GOT3 (cell line): Measurements from ENCODE around the gene SOX11.

ENCODE experiments used
- DNase-seq: peaks from one replicate; lab custom pipeline; 2025; ENCODE audit warnings: mixed read lengths; lab: John Stamatoyannopoulos, UW

SOX11 gene

DNA sequence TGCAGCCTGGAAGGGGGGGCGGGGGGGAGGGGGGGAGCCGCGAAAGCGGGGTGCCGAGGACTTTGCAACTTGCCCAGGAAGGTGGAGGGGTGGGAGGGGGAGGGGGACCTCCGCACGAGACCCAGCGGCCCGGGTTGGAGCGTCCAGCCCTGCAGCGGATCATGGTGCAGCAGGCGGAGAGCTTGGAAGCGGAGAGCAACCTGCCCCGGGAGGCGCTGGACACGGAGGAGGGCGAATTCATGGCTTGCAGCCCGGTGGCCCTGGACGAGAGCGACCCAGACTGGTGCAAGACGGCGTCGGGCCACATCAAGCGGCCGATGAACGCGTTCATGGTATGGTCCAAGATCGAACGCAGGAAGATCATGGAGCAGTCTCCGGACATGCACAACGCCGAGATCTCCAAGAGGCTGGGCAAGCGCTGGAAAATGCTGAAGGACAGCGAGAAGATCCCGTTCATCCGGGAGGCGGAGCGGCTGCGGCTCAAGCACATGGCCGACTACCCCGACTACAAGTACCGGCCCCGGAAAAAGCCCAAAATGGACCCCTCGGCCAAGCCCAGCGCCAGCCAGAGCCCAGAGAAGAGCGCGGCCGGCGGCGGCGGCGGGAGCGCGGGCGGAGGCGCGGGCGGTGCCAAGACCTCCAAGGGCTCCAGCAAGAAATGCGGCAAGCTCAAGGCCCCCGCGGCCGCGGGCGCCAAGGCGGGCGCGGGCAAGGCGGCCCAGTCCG lies 540 bp downstream of the SOX11 start:
- DNase-seq, result no peak

DNA sequence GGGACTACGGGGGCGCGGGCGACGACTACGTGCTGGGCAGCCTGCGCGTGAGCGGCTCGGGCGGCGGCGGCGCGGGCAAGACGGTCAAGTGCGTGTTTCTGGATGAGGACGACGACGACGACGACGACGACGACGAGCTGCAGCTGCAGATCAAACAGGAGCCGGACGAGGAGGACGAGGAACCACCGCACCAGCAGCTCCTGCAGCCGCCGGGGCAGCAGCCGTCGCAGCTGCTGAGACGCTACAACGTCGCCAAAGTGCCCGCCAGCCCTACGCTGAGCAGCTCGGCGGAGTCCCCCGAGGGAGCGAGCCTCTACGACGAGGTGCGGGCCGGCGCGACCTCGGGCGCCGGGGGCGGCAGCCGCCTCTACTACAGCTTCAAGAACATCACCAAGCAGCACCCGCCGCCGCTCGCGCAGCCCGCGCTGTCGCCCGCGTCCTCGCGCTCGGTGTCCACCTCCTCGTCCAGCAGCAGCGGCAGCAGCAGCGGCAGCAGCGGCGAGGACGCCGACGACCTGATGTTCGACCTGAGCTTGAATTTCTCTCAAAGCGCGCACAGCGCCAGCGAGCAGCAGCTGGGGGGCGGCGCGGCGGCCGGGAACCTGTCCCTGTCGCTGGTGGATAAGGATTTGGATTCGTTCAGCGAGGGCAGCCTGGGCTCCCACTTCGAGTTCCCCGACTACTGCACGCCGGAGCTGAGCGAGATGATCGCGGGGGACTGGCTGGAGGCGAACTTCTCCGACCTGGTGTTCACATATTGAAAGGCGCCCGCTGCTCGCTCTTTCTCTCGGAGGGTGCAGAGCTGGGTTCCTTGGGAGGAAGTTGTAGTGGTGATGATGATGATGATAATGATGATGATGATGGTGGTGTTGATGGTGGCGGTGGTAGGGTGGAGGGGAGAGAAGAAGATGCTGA lies 1.4 kb downstream of the SOX11 start:
- no peak for DNase-seq

DNA sequence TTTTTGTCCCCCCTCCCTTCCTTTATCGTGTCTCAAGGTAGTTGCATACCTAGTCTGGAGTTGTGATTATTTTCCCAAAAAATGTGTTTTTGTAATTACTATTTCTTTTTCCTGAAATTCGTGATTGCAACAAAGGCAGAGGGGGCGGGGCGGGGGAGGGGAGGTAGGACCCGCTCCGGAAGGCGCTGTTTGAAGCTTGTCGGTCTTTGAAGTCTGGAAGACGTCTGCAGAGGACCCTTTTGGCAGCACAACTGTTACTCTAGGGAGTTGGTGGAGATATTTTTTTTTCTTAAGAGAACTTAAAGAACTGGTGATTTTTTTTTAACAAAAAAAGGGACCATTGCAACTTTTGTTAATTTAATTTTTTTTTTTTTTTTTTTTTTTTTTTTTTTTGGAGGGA lies 2.1 kb downstream of the SOX11 start:
- no peak for DNase-seq

DNA sequence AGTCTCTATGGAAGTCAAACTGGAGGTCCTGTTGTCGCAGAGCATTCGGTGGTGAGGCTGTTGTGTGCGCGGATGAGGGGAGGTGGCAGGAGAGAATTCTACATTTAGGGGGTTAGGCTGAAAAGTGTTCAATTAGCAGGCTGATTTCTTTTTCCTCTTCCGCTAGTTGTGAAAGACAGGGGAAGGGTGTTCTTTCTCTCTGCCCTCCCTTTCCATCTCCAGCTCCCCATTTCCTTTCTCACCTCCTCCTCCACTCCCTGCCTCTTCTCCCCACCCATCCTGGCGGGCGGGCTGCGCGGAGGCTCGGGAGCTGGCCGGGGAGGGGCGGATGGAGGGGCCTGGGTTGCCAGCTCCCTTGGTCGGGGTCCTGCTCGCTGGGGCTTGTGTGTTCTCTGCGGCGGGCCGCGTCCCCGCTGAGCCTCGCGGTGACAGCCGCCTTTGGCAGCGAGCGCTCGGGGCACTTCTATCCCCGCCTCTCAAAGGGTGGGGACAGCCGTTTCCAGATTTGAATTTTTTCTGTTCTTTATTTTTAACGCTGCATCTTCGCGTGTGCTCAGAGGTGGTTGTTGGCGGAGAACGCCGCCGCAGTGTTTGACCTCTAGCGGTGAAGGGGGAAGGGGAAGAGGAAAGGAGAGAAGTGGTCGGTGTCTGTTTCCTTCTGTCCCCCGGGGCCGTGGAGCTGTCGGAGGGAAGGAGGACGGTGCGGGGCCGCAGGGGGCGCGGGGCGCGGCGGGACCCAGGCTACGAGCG lies 3.6 kb downstream of the SOX11 start:
- no peak for DNase-seq

DNA sequence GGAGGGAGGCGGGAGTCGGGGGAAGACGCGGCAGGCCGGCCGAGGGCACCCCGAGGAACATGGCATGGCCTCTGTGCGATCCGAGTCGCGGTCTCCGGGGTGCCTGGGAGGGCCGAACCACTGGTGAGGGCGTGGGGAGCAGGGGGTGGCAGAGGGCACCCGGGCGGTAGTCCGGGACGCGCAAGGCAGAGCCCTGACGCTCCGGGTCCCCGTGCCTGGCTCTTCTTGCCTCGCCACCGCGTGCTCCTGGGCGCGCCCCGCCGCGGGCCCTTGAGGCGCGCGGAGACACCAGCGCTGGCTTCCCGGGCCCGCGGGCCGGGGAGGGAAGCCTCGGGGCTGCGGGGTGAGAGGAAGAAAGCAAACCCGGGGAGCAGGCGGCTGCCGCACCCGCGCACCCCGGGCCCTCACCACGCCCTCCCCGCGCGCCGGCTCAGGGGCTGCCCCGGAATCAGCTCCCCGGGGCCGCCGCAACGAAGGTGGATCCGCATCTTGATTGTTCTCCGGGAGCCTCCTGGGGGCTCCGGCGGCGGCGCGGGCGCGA lies 4.3 kb downstream of the SOX11 start:
- no peak for DNase-seq

DNA sequence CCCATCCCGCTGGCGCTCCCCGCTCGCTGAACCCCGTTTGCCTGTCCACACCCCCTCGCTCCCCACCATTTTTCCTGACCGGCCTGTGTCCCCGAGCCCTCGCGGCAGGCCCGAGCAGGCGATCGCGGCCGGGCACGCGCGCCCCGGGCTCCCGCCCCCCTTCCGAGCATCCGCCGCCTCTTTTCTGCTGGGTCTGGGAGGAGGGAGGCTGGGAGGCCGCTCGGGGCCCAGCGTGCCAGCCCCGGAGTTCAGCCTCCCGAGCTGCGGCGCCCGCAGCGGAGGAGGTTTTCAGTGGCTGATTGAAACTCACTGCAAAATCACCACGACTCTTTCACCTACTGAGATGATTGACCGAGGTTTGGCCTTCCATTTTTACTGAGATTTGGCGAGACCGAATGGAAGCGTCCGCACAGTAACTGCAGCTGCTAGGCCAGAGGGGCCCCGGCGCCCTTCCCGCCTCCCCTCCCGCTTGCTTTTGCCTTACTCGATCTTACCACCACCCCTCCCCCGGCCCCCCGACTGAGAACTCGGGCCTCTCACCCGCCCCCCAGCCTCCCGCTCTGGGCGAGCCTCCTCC lies 4.8 kb downstream of the SOX11 start:
- no peak for DNase-seq

DNA sequence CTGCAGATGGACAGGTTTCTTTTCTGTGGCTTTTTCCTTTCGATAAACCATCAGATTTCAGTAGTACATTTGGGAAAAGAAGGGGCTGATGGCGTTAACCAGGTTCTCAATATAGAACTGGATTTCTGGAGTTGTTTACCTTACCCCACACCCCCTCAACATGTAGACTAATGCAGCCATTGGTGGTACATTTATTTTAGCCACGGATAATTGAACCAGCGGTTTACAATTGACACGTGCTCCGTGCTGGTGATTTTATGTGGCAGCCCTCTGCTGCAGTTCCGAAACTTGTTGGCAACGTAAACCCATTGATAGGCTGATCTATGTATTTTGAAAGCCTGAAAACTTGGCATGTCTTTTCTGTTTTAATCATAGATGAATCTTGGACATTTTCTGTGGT lies 5.4 kb downstream of the SOX11 start:
- no peak for DNase-seq

DNA sequence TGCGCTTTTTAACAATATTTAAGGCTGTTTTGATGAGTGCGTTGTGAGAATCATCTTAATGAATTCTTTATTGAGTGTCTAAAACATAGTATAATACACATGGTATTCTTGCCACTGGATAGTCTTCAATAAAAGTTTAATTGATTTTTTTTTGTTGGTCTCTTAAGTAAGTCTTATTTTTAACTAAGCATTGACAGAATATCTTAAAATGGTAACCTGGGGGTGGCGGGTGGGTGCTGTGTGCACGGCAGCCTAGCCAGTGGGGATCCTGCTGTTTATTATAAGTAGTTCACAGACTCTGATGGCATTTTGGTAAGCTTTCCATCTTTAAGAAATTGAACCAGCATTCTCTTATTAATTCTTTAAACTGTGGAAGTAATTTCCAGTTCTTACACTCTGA lies 6.0 kb downstream of the SOX11 start:
- DNase-seq, result no peak

DNA sequence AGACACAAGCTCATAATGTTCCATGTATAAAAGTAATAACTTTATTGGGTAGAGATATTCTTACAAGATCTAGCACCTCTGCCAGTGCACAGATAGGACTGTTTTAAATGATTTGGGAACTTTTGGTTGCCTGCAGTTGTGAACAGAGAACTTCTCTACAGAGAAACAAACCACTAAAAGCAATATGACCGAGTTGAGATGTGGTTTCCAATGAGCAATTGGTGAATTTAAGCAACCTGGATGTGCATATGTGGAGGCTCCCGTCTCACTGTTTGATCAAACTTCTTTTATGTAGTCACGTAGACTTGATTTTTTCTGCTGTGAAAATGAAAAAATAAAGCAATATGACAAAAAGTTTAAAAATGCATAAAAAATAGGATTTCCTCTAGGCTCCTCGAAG lies 7.8 kb downstream of the SOX11 start:
- no peak for DNase-seq

DNA sequence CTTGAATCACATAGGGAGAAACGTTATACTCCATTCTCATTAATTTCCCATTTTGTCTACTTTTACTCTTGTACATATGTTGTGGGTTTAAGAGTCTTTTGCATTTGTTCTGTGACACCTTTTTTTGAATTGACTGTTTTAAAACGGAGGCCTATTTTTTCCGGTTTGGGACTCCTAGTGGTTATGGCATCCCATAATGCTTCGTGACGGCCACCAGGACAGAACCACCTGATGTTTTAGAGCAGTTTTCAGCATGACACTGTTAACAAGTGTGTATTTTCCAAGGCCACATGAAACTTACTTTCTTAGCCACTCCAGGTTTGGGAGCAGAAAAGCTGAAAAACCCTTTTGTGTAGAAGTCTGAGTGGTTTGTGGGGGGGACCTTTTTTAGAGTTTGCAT lies 8.4 kb downstream of the SOX11 start:
- no peak for DNase-seq

DNA sequence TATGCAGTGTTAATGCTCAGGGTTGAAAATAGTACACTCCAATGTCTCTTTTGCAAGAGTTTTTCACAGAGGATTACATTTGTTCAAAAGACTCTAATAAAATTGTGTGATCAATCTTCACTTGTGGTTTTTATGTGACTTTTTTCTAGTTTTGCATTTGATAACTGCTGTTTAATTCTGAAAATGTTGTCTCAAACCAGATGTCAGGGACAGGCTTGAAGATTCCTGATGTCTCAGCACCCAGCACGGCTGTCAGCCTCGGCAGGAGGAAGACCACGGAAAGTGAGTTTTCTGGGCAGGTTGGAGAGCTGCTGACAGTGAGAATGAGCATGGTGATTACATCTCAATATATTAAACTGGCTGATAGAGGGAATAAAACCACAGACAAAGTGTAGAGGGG lies 9.1 kb downstream of the SOX11 start:
- no peak for DNase-seq

DNA sequence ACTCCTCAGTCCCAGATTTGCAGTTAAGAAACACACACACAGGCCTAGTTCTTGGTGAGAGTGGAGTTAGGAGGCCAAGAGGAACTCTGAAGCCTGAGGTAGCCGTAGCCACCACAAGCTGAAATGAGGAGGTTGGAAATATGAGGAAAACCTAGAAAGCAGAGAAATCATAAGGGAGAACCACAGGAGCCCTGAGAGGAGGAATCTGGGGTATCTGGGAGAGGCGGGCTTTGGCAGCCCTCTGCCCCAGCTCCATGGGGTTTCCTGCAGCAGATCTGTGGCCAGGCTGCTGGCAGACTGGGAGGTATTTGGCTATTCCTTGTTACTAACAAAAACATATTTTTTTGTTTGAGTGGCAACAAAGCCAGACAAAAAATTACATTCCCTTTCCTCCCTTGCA lies 11.0 kb downstream of the SOX11 start:
- DNase-seq, result no peak

DNA sequence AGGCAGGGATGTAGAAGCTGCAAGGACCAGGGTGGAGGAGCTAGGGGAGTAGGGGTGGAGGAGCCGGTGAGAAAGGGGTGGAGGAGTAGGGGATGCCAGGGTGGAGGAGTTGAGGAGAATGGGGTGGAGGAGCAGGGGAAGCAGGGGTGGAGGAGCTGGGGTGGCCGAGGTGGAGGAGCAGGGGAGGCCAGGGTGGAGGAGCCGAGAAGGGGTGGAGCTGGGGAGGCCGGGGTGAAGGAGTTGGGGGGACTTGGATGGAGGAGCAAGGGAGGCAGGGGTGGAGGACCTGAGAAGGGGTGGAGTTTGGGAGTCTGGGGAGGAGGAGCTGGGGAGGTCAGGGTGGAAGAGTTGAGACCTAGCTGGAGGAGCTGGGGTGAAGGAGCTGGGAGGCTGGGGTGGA lies 13.3 kb downstream of the SOX11 start:
- no peak for DNase-seq

DNA sequence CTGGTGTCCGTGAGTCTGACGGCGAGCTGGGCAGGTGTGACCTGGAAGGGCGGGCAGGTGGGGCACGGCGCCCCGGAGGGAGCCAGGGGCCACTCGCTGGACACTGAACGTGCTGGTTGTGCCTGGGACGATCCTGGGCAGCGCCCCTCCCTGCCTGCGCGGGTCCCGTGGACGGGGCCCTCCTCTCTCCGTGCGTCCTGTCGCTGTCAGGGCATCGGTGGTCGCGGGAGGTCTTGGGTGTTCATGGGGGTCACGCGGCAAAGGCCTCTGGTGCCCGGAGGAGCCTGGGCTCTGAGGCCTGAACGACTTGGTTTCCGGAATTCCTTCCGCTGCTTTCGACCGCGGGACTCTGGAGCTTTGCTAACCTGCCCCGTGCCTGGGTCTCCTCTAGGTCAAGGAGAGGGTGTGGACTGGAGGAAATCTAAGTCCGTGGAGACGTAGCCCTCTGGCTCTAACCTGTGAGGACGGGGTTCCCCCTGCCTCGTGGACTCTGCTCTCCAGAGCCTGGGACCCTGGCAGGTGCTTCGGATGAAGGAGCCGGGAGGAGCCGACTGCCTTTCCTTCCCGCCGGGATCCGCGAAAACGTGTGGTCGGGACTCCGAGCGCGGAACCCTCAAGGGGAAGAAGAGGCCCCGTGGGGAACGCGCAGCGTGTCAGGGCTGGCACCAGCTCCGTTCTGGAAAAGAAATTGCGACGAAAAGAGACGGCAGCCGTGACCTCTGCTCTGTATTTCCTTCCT lies 14.7 kb downstream of the SOX11 start:
- no peak for DNase-seq

DNA sequence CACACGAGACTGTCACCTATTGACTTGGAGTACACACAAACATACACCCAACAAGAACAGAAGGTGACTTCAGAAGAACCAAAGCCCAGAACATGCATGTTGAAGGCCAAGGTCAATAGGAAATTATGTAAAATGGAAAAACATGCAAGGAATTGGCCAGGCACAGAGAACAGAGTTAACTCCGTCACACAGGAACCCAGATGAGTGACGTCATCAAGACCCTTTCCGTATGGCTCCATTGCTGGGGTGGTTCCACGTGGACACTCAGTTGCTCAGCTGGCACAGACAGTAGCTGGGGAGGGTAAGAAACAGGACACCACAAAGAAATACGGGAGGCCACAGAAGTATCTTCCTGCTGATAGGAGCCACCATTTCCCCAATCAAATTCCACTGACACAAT lies 18.4 kb downstream of the SOX11 start:
- no peak for DNase-seq

DNA sequence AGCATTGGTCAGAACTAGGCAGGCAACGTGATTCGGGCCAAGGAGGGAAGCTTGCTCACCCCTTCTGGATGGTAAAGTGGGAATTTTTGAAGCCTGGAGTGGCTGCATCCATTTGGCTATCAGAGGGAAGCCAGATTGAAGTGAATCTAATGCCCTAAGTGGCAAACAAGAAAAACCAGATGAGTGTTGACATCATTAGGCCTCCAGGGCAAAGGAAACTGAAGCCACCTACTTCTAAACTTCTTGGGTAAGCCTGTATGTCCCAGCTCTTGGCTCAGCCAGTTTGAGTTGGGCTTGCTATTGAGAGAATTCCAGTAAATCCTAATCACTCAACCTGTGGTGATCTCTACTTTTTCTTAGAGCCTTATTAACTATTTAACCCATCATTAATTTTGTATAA lies 20.9 kb downstream of the SOX11 start:
- DNase-seq, result no peak

DNA sequence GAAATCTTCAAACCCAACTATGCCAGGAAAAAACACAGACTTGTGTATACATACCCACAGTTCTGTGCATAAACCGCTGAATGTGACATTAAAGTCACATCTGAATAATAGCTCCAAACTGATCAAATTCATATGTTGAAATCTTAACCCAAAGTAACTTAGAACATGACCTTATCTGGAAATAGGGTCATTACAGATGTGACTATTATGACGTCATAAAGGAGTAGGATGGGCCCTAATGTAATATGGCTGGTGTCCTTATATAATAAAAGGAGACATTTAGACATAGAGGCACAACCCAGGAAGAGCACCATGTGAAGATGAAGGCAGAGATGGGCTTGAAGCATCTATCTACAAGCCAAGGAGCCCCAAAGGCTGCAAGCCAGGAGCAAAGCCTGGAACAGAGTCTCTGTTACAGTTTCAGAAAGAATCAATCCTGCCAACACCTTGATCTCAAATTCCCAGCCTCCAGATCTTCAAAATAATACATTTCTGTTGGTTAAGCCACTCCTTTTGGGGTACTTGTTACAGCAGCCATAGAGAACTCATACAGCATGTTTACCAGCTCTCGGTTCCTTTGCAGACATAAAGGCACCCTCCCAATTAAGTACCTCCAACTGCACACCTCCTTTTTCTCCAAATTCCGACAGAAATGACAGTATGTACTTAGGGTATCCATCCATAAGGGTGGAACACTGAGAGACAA lies 27.6 kb downstream of the SOX11 start:
- DNase-seq, result no peak

DNA sequence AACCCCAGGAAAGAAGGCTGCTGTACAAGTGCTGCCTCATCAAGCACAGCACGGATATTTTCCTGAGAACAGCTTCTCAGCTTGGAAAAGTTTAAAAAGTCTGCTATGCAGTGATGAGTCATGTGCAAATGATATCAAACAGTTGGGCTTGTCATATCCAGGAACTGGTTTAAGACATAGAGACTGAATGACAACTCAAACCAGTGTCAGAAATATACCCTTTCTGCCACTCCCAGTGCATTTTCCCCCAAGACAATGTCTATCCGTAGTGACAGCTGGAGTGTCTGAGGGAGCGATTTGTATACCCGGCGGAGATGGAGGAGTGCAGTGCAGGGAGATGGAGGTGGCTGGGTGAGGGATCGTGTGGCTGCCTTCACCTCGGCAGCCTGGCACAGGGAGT lies 28.2 kb downstream of the SOX11 start:
- no peak for DNase-seq

DNA sequence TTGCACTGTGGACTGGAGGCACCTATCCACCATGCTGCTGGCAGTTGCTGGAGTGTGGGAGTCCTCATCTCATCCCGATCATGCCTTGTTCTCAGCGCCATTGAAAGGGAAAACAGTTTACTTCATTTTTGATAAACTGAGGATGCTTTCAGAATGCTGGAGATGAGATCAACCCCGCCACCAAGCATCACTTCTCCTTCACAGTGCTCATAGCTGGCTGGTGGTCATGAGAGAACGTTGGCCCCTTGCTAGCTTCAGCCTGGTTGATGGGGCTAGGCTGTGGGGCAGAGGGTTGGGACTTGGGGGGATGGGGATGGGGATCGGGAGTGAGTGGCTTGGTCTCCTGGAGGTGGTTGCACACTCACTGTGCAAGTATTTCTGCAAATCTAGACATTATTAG lies 30.1 kb downstream of the SOX11 start:
- no peak for DNase-seq

DNA sequence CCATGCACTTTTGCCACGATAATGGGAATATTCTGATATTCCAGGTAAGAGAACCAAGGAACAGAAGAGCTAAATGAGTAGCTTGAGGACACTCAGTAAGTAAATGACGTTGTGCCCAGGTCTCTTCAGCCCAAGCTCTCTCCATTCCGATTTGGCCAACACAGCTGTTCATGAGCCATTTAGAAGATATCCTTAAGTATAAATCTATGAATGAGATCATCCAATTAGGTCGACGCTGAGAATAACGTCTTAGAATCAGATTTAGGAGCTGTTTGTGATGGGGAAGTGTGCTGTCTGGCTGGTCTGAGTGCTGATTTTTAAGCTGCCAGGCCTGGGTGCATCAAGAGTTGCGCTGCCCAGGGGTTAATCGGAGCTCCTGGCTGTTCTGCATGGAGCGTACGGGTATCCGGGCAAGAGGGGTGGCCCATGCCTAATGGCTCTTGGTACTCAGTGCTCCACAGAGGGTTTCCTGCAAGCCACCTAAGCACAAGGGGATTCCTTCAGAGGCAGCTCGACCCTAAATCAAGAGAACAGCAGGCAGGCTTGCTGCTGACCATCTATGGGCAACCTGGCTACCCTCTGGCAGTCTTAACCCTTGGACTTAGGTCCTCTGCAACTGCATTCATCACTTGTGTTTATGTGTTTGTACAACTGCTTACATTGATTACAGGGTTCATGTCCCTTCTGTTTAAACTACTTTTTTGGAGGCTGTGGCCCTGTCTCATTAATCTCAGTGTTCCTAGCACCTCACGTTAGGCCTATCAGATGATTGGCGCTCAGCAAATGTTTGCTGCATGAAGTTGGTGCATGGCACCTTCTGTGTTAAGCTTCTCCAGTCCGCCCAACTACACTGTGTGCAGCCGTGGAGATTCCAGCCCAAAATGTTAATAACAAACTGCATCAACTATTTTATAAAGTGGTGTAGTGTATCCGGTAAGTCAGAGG lies 31.9 kb downstream of the SOX11 start:
- no peak for DNase-seq
